Neuron (in vitro differentiated cells): ENCODE measurements around the gene LARGE1.

ENCODE experiments used
- H2AFZ ChIP-seq: one replicate; pipeline ENCODE4 v1.6.1; 2013; ENCODE audit warnings: low read depth, mild to moderate bottlenecking, inconsistent platforms, low read length, moderate library complexity
- H3K27me3 ChIP-seq: one replicate; pipeline ENCODE4 v1.6.1; 2013; ENCODE audit warnings: low read length; ENCODE audit not compliant: insufficient read depth
- H3K36me3 ChIP-seq: one replicate; pipeline ENCODE4 v1.6.1; 2013; ENCODE audit warnings: low read length; ENCODE audit not compliant: insufficient read depth
- H3K4me1 ChIP-seq: one replicate; pipeline ENCODE4 v1.6.1; 2013; ENCODE audit warnings: low read length; ENCODE audit not compliant: insufficient read depth
- H3K4me3 ChIP-seq: 2 replicates; pipeline ENCODE4 v1.5.1; 2013; ENCODE audit warnings: mild to moderate bottlenecking, low read length, moderate library complexity
- H3K9me3 ChIP-seq: one replicate; pipeline ENCODE4 v1.6.1; 2013; ENCODE audit warnings: low read length

LARGE1 gene

GRCh38 chr22:33891992-33892391, 28.3 kb downstream of the LARGE1 start:
- H3K4me1 ChIP-seq: no peaks in the 10 kb centered on the region
- no peaks in the 10 kb centered on the region for H3K36me3 ChIP-seq
- H3K4me3 ChIP-seq: no peak overlapping the region
- no peak overlapping the region for H2AFZ ChIP-seq
- no peaks in the 10 kb centered on the region for H3K27me3 ChIP-seq
- peaks cover 5% of the 10 kb centered on the region for H3K9me3 ChIP-seq

- no peak overlapping the region for H2AFZ ChIP-seq
- no peaks in the 10 kb centered on the region for H3K27me3 ChIP-seq
- no peak overlapping the region for H3K4me3 ChIP-seq
- H3K36me3 ChIP-seq: no peaks in the 10 kb centered on the region
- H3K4me1 ChIP-seq: no peaks in the 10 kb centered on the region
- H3K9me3 ChIP-seq: peaks cover 5% of the 10 kb centered on the region
Observed at GRCh38 chr22:33891455-33891854, 28.8 kb downstream of the LARGE1 start.

GRCh38 chr22:33889748-33890147, 30.5 kb downstream of the LARGE1 start:
- Histone ChIP-seq H2AFZ (no peak overlapping the region), H3K36me3 (no peaks in the 10 kb centered on the region), H3K27me3 (no peaks in the 10 kb centered on the region), H3K4me1 (no peaks in the 10 kb centered on the region), H3K9me3 (peaks cover 2% of the 10 kb centered on the region), H3K4me3 (no peak overlapping the region)

DNA sequence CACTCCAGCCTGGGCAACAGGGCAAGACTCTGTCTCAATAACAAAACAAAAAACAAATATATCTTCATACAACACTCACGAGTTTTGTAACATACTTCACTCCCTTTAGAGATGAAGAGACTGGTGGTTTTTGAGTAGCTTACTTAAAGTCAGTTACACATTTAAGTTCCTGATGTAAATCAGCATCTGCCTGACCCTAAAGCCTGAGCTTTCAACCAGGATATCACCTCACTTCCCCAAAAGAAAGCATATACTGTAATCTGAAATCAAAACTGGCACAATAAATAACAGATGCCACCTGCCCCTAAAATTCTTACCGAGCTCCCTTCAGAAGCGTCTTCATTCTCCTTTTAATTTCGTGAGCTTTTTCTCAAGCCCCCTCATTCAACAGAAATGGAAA, 31.5 kb downstream of the LARGE1 start:
- Histone ChIP-seq H3K9me3 (no peaks in the 10 kb centered on the region), H3K36me3 (no peaks in the 10 kb centered on the region), H3K4me1 (no peaks in the 10 kb centered on the region), H2AFZ (no peak overlapping the region), H3K4me3 (no peak overlapping the region), H3K27me3 (no peaks in the 10 kb centered on the region)

DNA sequence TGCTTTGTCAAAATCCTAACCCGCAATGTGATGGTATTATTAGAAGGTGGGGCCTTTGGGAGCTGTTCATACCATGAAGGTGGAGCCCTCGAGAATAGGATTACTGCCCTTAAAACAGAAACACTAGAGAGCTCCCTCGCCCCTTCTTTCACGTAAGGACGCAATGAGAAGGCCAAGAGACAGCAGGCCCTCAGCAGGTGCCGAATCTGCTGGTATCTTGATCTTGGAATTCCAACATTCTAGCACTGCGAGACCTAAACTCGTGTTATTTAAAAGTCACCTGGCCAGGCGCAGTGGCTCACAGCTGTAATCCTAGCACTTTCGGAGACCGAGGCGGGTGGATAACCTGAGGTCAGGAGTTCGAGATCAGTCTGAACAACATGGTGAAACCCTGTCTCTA, 33.1 kb downstream of the LARGE1 start:
- H2AFZ ChIP-seq: no peak overlapping the region
- H3K4me3 ChIP-seq: no peak overlapping the region
- no peaks in the 10 kb centered on the region for H3K27me3 ChIP-seq
- no peaks in the 10 kb centered on the region for H3K36me3 ChIP-seq
- H3K4me1 ChIP-seq: no peaks in the 10 kb centered on the region
- H3K9me3 ChIP-seq: no peaks in the 10 kb centered on the region

DNA sequence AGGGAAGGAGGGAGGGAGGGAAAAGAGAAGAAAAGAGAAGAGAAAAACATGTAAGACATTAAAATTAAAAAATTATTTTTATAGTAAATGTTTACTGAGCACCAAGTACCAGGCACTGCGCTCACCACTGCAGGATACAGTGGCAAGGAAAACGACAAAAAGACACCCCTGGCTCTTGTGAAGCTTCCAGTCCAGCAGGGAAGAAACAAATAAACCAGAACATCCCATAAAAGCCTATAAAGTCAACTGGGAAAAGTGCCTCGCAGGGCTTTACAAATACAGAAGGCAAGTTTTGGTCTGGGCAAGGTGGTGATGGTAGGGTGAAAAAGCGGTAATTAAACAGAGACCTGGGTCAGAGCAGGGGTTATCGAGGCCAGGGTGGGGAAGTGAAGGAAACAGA, 33.6 kb downstream of the LARGE1 start:
- H3K36me3 ChIP-seq: no peaks in the 10 kb centered on the region
- no peaks in the 10 kb centered on the region for H3K9me3 ChIP-seq
- no peak overlapping the region for H2AFZ ChIP-seq
- no peaks in the 10 kb centered on the region for H3K27me3 ChIP-seq
- H3K4me1 ChIP-seq: no peaks in the 10 kb centered on the region
- H3K4me3 ChIP-seq: no peak overlapping the region

GRCh38 chr22:33884829-33885228, 35.4 kb downstream of the LARGE1 start:
- no peaks in the 10 kb centered on the region for H3K27me3 ChIP-seq
- H3K4me3 ChIP-seq: no peak overlapping the region
- H3K9me3 ChIP-seq: no peaks in the 10 kb centered on the region
- H2AFZ ChIP-seq: no peak overlapping the region
- H3K36me3 ChIP-seq: no peaks in the 10 kb centered on the region
- no peaks in the 10 kb centered on the region for H3K4me1 ChIP-seq

DNA sequence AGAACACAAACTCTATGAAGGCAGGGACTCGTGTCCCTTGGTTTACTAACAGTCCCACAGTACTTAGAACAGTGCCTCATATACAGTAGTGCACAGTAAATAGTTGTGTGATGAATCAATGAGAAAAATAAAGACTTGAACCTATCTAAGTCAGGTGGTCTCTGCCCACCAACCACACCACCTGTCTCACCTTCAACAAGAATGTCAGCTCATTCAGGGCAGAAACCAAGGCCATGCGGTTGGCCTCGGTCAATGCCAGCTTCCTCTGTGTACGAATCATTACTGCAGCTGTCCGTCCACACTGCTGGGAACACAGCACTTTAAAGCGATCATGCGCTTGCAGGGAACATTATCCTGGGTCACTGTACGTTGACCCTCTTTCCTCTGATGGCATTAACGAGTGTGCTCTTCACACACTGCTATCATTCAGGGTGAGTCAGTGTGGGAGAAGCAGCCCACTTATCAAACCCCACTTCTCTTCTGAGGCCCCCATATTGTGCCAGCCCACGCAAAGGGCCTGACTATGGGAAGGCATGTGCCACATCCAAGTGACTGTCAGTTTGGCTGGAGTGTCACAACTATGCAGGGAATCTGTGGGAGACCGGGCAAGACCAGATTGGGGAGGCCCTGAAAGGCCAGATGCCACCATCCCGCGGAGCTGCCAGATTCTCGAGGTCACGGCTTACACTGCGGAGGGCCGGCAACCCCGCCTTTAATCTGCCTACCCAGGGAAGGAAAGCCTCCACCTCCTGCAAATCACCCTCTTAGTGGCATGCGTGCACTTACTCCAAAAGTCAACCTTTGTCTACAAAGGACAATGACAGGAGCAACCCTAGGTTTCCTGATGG, 36.1 kb downstream of the LARGE1 start:
- H3K27me3 ChIP-seq: no peaks in the 10 kb centered on the region

GRCh38 chr22:33883561-33883960, 36.7 kb downstream of the LARGE1 start:
- no peak overlapping the region for H3K4me3 ChIP-seq

More for the DNA sequence above, 36.1 kb downstream of the LARGE1 start:
- H3K4me1 ChIP-seq: no peaks in the 10 kb centered on the region
- no peaks in the 10 kb centered on the region for H3K36me3 ChIP-seq
- H3K4me3 ChIP-seq: no peak overlapping the region
- no peak overlapping the region for H2AFZ ChIP-seq
- H3K9me3 ChIP-seq: no peaks in the 10 kb centered on the region

DNA sequence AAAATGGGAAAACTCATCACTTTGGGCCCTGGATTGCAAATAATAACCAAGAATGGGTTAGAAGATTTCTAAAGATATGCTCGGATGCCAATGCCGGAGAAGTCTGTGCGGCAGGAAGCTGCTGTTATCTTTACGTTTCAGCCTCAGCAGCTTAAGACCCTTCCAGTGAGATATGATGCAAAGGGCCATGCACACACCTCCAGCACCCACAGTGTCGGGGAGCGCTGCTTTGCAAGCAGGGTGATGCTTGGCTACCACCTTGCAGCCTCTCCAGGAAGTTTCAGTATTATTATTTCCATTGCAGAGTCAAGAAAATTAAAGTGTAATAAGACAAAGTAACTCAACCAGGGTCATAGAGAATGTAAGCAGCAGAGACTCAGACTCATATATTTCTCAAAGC, 37.3 kb downstream of the LARGE1 start:
- no peaks in the 10 kb centered on the region for H3K36me3 ChIP-seq
- H3K9me3 ChIP-seq: no peaks in the 10 kb centered on the region
- H3K27me3 ChIP-seq: no peaks in the 10 kb centered on the region
- no peak overlapping the region for H2AFZ ChIP-seq
- no peak overlapping the region for H3K4me3 ChIP-seq
- H3K4me1 ChIP-seq: no peaks in the 10 kb centered on the region

More at GRCh38 chr22:33883561-33883960, 36.7 kb downstream of the LARGE1 start:
- H3K9me3 ChIP-seq: no peaks in the 10 kb centered on the region
- no peaks in the 10 kb centered on the region for H3K27me3 ChIP-seq
- no peaks in the 10 kb centered on the region for H3K4me1 ChIP-seq
- no peak overlapping the region for H2AFZ ChIP-seq
- no peaks in the 10 kb centered on the region for H3K36me3 ChIP-seq

DNA sequence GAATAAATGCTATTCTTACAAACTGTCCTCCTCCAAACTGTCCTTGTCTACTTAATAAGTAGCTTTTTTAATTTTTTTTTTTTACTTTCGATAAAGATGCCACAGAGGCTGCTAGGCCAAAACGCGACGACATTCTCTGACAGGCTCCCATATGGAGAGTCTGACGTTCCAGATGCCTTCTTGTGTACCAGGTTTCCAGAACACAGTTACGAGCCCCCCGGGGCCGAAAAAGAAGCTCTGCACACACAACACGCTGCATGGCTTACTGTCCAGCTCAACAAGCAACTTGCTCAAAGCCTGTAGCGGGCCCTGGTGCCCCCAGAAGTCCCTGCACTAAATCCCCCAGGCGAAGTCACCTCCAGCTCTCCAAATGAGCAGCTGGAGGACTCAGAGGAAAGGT, 39.3 kb downstream of the LARGE1 start:
- Histone ChIP-seq H3K4me1 (no peaks in the 10 kb centered on the region), H3K4me3 (no peak overlapping the region), H3K36me3 (no peaks in the 10 kb centered on the region), H3K9me3 (no peaks in the 10 kb centered on the region), H3K27me3 (no peaks in the 10 kb centered on the region), H2AFZ (no peak overlapping the region)

GRCh38 chr22:33879796-33880195, 40.5 kb downstream of the LARGE1 start:
- no peaks in the 10 kb centered on the region for H3K27me3 ChIP-seq
- H3K36me3 ChIP-seq: no peaks in the 10 kb centered on the region
- no peak overlapping the region for H3K4me3 ChIP-seq
- no peaks in the 10 kb centered on the region for H3K9me3 ChIP-seq
- H2AFZ ChIP-seq: no peak overlapping the region
- H3K4me1 ChIP-seq: peaks cover 7% of the 10 kb centered on the region

DNA sequence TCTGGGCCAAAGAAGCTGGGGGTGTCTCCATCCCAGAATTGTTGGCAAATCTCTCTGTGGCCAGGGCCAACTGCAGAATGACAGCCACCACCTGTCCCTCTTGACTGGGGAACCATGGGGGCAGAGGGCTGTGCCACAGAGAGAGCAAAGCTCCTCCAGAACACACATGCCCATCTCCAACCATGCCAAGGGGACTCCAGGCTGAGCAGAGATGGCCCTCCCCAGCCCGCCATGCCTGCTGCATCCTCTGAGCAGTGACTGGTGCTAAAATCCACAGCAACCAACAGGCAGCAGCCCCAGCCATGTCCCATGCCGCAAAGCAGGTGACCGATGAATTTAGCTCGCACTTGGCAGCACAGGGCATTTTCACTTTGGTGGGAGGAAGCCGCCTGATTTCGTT, 45.0 kb downstream of the LARGE1 start:
- Histone ChIP-seq H2AFZ (no peak overlapping the region), H3K27me3 (no peaks in the 10 kb centered on the region), H3K9me3 (no peaks in the 10 kb centered on the region), H3K4me3 (no peak overlapping the region), H3K4me1 (peaks cover 26% of the 10 kb centered on the region), H3K36me3 (no peaks in the 10 kb centered on the region)

GRCh38 chr22:33874206-33874605, 46.1 kb downstream of the LARGE1 start:
- H3K4me1 ChIP-seq: peaks cover 26% of the 10 kb centered on the region
- no peak overlapping the region for H2AFZ ChIP-seq
- no peaks in the 10 kb centered on the region for H3K27me3 ChIP-seq
- no peaks in the 10 kb centered on the region for H3K36me3 ChIP-seq
- no peaks in the 10 kb centered on the region for H3K9me3 ChIP-seq
- no peak overlapping the region for H3K4me3 ChIP-seq
